Astrocyte of the cerebellum (primary cell): ENCODE measurements around the gene MEGF11.

Source experiments
- DNase-seq: peaks from one replicate; pipeline ENCODE4 v3.0.0-alpha.2; 2011; ENCODE audit warnings: low read depth
- H3K4me3 ChIP-seq: 2 replicates; pipeline ENCODE4 v1.5.1; 2011; ENCODE audit warnings: mild to moderate bottlenecking, low read depth, low read length, moderate library complexity
- in situ Hi-C: cut with HindIII; loops from 2 replicates; pipeline ENCODE4 v1.10.0; 2017; ENCODE audit warnings: low sequenced_read_pairs
- TF ChIP-seq, protein P1 (sequence below): IDR thresholded peaks from 2 replicates; pipeline ENCODE4 v1.5.1; 2012; ENCODE audit warnings: low read length, low read depth, moderate library complexity, mild to moderate bottlenecking; ENCODE audit errors: missing control alignments

The MEGF11 gene

DNA sequence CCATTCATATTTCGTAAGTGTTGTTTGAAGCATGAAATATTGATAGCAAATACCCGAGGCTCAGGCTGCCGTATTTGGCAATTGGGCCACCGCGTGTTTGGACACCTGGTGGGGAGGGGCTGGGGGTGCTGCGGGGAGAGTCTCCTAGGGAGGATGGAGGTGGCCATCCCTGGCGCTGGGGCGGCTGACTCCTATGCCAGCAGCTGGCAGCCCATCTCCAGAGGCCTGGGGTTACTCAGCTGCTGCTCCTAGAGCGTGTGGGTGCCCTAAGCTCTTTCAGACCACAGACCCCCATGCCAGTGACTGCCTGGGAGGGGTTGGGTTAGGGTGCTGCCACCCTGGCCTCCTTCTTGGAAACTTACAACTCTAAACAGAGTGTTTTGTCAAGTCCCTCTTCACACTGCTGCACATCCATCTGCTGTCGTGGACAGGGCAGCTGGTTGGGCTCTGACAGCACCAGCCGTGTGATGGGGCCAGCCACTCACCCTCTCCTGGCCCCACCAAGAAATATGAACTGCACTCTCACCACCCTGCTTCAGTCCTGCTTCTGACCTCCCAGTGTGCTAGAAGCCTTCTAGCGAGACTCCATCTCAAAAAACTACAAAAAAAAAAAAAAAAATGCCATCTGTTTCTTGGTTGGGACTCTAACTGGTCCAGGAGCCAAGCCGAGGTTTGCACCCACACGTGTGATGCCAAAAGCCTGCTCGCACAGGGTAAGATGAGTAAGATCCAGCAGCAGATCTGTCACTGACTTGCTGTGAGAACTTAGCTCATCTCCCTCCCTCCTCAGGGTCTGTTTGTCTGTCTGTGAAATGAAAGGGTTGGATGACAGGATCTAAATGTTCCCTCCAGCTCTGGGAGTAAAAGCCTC lies 156.2 kb downstream of the MEGF11 start:
- TF ChIP-seq, protein P1, sequence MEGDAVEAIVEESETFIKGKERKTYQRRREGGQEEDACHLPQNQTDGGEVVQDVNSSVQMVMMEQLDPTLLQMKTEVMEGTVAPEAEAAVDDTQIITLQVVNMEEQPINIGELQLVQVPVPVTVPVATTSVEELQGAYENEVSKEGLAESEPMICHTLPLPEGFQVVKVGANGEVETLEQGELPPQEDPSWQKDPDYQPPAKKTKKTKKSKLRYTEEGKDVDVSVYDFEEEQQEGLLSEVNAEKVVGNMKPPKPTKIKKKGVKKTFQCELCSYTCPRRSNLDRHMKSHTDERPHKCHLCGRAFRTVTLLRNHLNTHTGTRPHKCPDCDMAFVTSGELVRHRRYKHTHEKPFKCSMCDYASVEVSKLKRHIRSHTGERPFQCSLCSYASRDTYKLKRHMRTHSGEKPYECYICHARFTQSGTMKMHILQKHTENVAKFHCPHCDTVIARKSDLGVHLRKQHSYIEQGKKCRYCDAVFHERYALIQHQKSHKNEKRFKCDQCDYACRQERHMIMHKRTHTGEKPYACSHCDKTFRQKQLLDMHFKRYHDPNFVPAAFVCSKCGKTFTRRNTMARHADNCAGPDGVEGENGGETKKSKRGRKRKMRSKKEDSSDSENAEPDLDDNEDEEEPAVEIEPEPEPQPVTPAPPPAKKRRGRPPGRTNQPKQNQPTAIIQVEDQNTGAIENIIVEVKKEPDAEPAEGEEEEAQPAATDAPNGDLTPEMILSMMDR: no peak
- in situ Hi-C loops: no loop called here
- DNase-seq: no peak
- no peak overlapping the region for H3K4me3 ChIP-seq

DNA sequence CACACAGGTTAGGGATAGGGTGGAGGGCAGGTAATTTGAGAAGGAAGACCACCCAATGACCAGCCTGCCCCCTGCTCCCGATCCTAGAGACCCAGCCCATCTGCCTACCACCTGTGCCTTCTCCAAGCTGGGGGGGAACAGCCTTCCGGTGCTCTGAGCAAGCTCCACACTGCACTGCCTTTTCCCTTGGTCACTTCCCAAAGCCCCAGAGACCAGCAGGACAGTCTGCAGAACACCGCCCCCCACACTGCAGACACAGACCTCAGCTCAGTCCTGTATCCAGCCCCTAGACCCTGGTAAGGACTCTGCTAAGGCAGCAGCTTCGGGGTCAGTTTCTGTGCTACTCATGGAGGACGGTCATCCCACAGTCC lies 156.9 kb downstream of the MEGF11 start:
- no peak overlapping the region for H3K4me3 ChIP-seq
- in situ Hi-C loops: no loop called here
- DNase-seq: no peak
- TF ChIP-seq, protein P1: no peak

DNA sequence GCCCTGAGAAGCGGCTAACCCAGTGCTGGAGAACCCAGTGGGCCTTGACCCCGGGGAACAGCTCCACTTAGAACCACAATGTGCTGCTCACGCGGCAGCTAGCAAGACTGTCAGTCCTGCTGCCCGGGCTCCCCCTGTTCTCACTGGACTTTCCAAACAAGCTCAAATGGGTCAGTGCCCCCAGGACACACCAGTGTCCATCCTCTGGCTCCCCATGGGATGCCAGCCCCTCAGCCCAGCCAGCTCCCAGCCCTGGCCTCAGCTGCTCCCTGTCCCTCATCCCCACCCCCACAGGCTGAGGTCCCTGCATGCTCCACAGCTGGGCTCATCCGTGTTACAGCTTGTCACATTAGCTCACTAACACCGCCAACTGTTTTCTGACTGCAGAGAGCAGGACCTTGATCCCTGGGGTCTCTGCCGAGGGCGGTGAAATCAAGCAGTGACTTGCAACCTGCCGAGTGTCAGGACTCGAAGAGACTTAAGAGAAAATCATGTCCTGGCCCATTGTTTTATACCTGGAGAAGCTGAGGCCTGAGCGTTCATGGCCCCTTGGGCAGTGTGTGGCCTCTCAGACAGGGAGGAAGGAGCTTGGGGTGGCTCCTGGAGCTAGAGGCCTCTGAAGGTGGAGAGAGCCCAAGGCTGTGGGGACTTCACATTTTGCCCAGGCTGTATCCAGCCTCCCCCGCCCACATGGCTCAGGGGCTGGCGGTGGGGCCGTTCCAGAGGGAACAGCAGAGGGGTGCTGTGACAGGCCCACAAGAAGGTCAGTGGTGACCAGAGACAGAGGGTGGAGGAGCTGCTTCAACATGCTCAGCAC lies 157.5 kb downstream of the MEGF11 start:
- DNase-seq: no peak
- in situ Hi-C loops: no loop called here
- TF ChIP-seq, protein P1: no peak
- no peak overlapping the region for H3K4me3 ChIP-seq

DNA sequence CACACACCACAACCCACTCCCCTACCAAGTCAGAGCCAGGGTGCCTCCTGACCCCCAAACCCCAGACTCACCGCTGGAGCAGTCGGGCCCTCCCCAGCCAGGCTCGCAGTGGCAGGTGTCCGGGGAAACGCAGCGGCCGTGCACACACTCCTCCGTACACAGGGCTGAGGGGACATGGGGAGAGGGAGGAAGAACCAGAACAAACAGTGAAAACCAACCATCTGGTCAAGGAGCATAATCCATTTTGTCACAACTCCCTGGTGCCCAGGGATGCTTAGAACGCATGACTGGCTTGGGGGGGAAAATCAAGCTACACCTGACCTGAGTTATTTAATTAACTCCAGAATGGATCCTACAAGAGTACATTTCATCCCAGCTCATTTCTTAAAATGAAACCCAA lies 159.2 kb downstream of the MEGF11 start:
- in situ Hi-C loops: no loop called here
- H3K4me3 ChIP-seq: no peak overlapping the region
- TF ChIP-seq, protein P1: no peak
- DNase-seq: no peak

DNA sequence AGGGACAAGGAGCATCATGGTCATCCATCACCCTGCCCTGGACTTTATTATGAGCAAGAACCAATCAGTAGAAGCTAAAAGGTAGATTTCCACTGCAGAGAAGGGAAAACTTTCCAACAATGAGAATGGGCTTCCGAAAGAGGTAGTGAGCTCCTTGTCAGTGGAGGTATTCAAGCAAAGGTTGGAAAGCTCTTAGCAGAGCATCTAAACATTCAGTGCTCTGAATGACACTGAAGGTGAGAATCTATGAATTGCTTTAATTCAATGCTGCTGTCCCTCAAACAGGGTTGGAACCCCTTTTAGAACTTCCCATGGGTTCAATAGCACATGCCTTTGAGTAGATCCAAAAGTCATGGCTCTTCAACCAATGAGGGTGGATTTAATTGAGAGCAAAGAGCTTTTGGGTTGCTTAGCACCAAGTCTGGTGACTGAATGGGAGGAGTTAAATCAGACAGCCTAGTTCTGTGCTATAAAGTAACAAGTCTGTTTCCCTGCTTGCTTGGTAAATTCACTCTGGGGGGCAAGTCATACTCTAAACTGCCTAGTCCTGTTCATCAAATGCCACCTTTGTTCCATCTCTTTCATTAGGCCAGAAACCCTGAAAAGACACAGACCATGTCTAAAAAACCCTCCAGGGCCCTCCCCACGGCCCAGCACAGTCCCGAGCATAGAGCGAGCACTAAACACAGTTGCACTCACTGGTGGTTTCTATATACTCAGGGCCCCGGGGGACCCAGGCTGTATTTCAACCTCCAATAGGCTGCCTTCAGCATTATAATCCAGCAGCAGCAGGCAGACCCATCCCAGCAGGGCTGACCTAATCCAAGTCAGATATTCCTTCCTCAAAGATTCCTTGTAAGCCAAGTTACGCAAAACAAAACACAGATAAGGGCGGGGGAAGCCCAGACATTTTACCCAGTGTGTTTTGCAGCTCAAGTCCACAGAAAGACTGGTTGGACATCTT lies 161.2 kb downstream of the MEGF11 start:
- no peak for DNase-seq
- TF ChIP-seq, protein P1: no peak

DNA sequence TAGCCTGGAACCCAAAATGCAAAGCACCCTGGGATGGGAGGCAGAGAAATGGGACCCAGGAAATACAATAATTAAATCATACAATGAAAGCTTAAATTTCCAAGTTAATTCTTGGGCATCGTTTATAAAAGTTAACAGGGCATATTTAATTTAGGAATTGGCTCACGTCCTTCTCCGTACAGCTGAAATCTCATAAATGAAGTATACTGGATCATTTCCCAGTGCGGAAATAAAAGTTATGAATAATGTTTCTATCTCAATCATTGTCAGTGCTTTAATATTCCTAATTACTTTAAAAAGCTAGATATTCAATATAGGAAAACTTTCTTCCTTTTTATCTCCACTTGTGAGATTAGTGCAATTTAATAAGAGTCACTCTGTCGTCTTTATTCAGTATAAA lies 164.0 kb downstream of the MEGF11 start:
- DNase-seq: no peak
- TF ChIP-seq, protein P1: no peak
- in situ Hi-C loops: no loop called here
- H3K4me3 ChIP-seq: no peak overlapping the region

More for the DNA sequence above, 161.2 kb downstream of the MEGF11 start:
- H3K4me3 ChIP-seq: no peak overlapping the region
- in situ Hi-C loops: no loop called here
